Loucy (cell line): ENCODE measurements around the gene TRAPPC1.
A peak's percentile ranks its signal among the peaks of the same experiment; 100 is the strongest.

Experiments
- H2AFZ ChIP-seq: fragments of 200-600 bp; sonication (generic); 2 replicates; pipeline ENCODE4 v1.6.0; 2016; ENCODE audit warnings: antibody characterized with exemption, mild to moderate bottlenecking, low read length, moderate library complexity
- H3F3A ChIP-seq: fragments of 200-600 bp; 2 replicates; pipeline ENCODE4 v1.6.0; 2016; ENCODE audit warnings: antibody characterized with exemption, low read depth, mild to moderate bottlenecking
- H3K27me3 ChIP-seq: fragments of 200-600 bp; sonication (generic); 2 replicates; pipeline ENCODE4 v1.6.1; 2014; ENCODE audit warnings: low read length, mild to moderate bottlenecking; ENCODE audit not compliant: insufficient read depth, poor library complexity, severe bottlenecking
- H3K36me3 ChIP-seq: fragments of 200-600 bp; sonication (generic); 2 replicates; pipeline ENCODE4 v1.6.1; 2016; ENCODE audit warnings: low read length; ENCODE audit not compliant: insufficient read depth
- H3K4me1 ChIP-seq: fragments of 200-600 bp; sonication (generic); 2 replicates; pipeline ENCODE4 v1.5.1; 2014; ENCODE audit warnings: low read length, mild to moderate bottlenecking; ENCODE audit not compliant: insufficient read depth, poor library complexity, severe bottlenecking
- H3K4me2 ChIP-seq: fragments of 200-600 bp; sonication (generic); 2 replicates; pipeline ENCODE4 v1.6.0; 2014; ENCODE audit warnings: antibody characterized with exemption, low read length, low read depth, mild to moderate bottlenecking; ENCODE audit not compliant: poor library complexity, severe bottlenecking
- H3K4me3 ChIP-seq: fragments of 200-600 bp; sonication (generic); 2 replicates; pipeline ENCODE4 v1.5.1; 2014; ENCODE audit warnings: low read length, mild to moderate bottlenecking, mixed read lengths; ENCODE audit not compliant: poor library complexity, severe bottlenecking
- H3K79me2 ChIP-seq: fragments of 200-600 bp; sonication (generic); 2 replicates; pipeline ENCODE4 v1.6.1; 2014; ENCODE audit warnings: low read length; ENCODE audit not compliant: insufficient read depth
- H3K9ac ChIP-seq: fragments of 200-600 bp; sonication (generic); 2 replicates; pipeline ENCODE4 v1.6.0; 2014; ENCODE audit warnings: mild to moderate bottlenecking, low read depth, low read length, moderate library complexity; ENCODE audit not compliant: poor library complexity, severe bottlenecking
- H3K9me2 ChIP-seq: fragments of 200-600 bp; sonication (generic); replicated peaks from 2 replicates; pipeline ENCODE4 v1.6.1; 2016; ENCODE audit warnings: low read depth, low read length, mixed read lengths
- H3K9me3 ChIP-seq: fragments of 200-600 bp; sonication (generic); 2 replicates; pipeline ENCODE4 v1.6.1; 2014; ENCODE audit warnings: mild to moderate bottlenecking, antibody characterized with exemption, low read length, low read depth; ENCODE audit not compliant: insufficient read depth
- H4K20me1 ChIP-seq: fragments of 200-600 bp; sonication (generic); 2 replicates; pipeline ENCODE4 v1.6.0; 2014; ENCODE audit warnings: antibody characterized with exemption, low read length, mild to moderate bottlenecking; ENCODE audit not compliant: insufficient read depth, poor library complexity, severe bottlenecking
- EZH2phosphoT487 ChIP-seq: fragments of 200-600 bp; IDR thresholded peaks from 2 replicates; pipeline ENCODE4 v1.6.1; 2018; ENCODE audit warnings: antibody characterized with exemption, mild to moderate bottlenecking, moderate library complexity, borderline replicate concordance
- TF ChIP-seq, protein P1 (sequence below): fragments of 200-600 bp; sonication (generic); conservative IDR thresholded peaks from 2 replicates; pipeline ENCODE4 v1.5.1; 2014; ENCODE audit warnings: mild to moderate bottlenecking, antibody characterized with exemption, low read length

Gene TRAPPC1

GRCh38 chr17:7887482-7888183 lies 44.1 kb downstream of the TRAPPC1 start:
- H4K20me1 ChIP-seq, result peaks cover 33% of the 10 kb centered on the region
- peaks cover 35% of the 10 kb centered on the region for H3K4me1 ChIP-seq
- H3K9me2 ChIP-seq, result no peaks in the 10 kb centered on the region
- peak overlapping the region; percentile 97 for H3K4me2 ChIP-seq
- no peaks in the 10 kb centered on the region for H3K27me3 ChIP-seq
- H3K36me3 ChIP-seq, result peaks cover 30% of the 10 kb centered on the region; the same call in 1 of the 2 replicates
- peak overlapping the region; percentile 98 for H3K9ac ChIP-seq
- H3K4me3 ChIP-seq, result peak overlapping the region; percentile 89
- H3F3A ChIP-seq, result peaks cover 12% of the 10 kb centered on the region
- H2AFZ ChIP-seq, result no peak overlapping the region
- TF ChIP-seq, protein P1, sequence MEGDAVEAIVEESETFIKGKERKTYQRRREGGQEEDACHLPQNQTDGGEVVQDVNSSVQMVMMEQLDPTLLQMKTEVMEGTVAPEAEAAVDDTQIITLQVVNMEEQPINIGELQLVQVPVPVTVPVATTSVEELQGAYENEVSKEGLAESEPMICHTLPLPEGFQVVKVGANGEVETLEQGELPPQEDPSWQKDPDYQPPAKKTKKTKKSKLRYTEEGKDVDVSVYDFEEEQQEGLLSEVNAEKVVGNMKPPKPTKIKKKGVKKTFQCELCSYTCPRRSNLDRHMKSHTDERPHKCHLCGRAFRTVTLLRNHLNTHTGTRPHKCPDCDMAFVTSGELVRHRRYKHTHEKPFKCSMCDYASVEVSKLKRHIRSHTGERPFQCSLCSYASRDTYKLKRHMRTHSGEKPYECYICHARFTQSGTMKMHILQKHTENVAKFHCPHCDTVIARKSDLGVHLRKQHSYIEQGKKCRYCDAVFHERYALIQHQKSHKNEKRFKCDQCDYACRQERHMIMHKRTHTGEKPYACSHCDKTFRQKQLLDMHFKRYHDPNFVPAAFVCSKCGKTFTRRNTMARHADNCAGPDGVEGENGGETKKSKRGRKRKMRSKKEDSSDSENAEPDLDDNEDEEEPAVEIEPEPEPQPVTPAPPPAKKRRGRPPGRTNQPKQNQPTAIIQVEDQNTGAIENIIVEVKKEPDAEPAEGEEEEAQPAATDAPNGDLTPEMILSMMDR, result no peak
- TF ChIP-seq EZH2phosphoT487, result no peak
- H3K79me2 ChIP-seq, result peaks cover 79% of the 10 kb centered on the region
- H3K9me3 ChIP-seq, result no peaks in the 10 kb centered on the region

GRCh38 chr17:7887038-7887481 lies 44.7 kb downstream of the TRAPPC1 start:
- Histone ChIP-seq H3K4me1 (peaks cover 41% of the 10 kb centered on the region), H3K9me2 (no peaks in the 10 kb centered on the region), H3K9ac (peak overlapping the region; percentile 98)

GRCh38 chr17:7886227-7887037 lies 45.3 kb downstream of the TRAPPC1 start:
- Histone ChIP-seq H3K9me2 (no peaks in the 10 kb centered on the region), H3K36me3 (peaks cover 21% of the 10 kb centered on the region; the same call in 1 of the 2 replicates), H2AFZ (no peak overlapping the region), H3K79me2 (peaks cover 85% of the 10 kb centered on the region), H3K4me2 (peak overlapping the region; percentile 97), H3K27me3 (no peaks in the 10 kb centered on the region), H3K9me3 (no peaks in the 10 kb centered on the region), H4K20me1 (peaks cover 33% of the 10 kb centered on the region), H3F3A (peaks cover 17% of the 10 kb centered on the region), H3K4me1 (peaks cover 47% of the 10 kb centered on the region), H3K4me3 (peak overlapping the region; percentile 89), H3K9ac (peak overlapping the region; percentile 98)
- no peak for TF ChIP-seq EZH2phosphoT487
- TF ChIP-seq, protein P1, result peak; percentile 16; the same call in 1 of the 2 replicates

More at GRCh38 chr17:7887038-7887481, 44.7 kb downstream of the TRAPPC1 start:
- peak overlapping the region; percentile 89 for H3K4me3 ChIP-seq
- peaks cover 28% of the 10 kb centered on the region; the same call in 1 of the 2 replicates for H3K36me3 ChIP-seq
- TF ChIP-seq, protein P1, result no peak; the same call in 1 of the 2 replicates
- TF ChIP-seq EZH2phosphoT487, result no peak
- peaks cover 33% of the 10 kb centered on the region for H4K20me1 ChIP-seq
- H3K79me2 ChIP-seq, result peaks cover 83% of the 10 kb centered on the region
- H3K4me2 ChIP-seq, result peak overlapping the region; percentile 97
- H2AFZ ChIP-seq, result no peak overlapping the region
- H3K27me3 ChIP-seq, result no peaks in the 10 kb centered on the region
- H3F3A ChIP-seq, result peaks cover 12% of the 10 kb centered on the region
- H3K9me3 ChIP-seq, result no peaks in the 10 kb centered on the region
